ENCODE measurements around the gene NME7.

- no peak for TF ChIP-seq CTCF (IDR thresholded peaks at IDR 0.05)
- TF ChIP-seq POLR2AphosphoS5 (IDR thresholded peaks at IDR 0.05): no peak
- no peak for TF ChIP-seq EP300 (IDR thresholded peaks at IDR 0.05; ENCODE audit: low read depth)
- TF ChIP-seq POLR2A (IDR thresholded peaks at IDR 0.05): no peak
These were observed 36.7 kb downstream of the NME7 start for GRCh38 chr1:169330927-169331326.
